Cardiac fibroblast (primary cell): ENCODE results near the gene RAP2B.
A peak's percentile ranks its signal among the peaks of the same experiment; 100 is the strongest.
"Not testable (repeated sequence)": the region's sequence is repeated elsewhere in the genome, so short reads cannot be mapped to it uniquely, and the experiment has no call there.

Experiments used
- DNase-seq, 2 donors: peaks; one replicate each; pipeline versions ENCODE4 v3.0.0 to v3.0.0-alpha.2; 2010; ENCODE audit warnings: low read depth in 2 of 2
- H3K4me3 ChIP-seq, 2 donors: replicated peaks in 1 of 2; 1 replicate in 1 of 2; 2 replicates in 1 of 2; pipeline ENCODE4 v1.5.1; 2011; ENCODE audit warnings: low read depth in 2 of 2, low read length in 2 of 2, mild to moderate bottlenecking in 2 of 2, moderate library complexity in 1 of 2
- TF ChIP-seq, protein P1 (sequence below): IDR thresholded peaks from one replicate; pipeline ENCODE4 v1.5.1; 2011; ENCODE audit warnings: low read depth, mild to moderate bottlenecking, low read length, inconsistent platforms

RAP2B gene

DNA sequence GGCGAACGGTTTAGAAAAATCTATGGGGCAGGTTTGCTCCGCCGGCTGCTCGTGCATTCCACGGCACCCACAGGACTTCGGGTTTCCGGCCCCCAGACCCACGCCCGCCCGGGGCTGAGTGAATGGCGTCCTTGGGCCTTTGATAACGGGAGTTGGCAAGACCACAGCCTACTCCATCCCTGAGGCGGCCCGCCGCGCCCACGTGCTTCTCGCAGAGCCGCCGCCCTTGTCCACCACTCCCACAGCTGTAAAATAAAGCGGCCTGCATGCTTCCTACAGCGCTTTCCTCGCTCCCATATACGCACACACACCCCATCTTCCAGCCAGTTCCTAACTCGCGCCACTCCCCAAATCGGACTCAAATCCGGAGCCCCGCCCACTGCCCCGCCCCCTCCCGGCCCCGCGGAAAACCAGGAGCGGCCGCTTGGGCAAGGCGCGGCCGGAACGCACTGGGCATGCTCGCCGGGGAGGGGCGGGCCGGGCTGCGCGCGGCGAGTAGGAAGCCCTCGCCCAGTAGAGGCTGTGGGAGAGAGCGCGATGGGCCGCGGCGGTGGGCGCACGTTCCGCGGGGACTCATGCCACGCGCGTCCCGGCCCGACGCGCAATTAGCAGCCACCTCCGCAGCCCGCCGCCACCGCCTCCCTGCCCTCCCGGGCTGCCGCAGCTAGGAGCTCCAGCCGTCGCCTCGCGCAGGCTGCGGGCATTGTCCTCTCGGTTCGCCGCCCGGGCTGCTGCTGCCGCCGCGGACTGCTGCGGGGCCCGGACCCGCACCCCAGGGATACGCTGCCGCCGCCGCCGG lies at the start of gene RAP2B:
Gene RAP2B, plus strand, starts transcription at position 513 of the 799 bp plus-strand sequence. CDS start 468 bp downstream, outside the sequence.
- peak within 1 kb of the TSS; percentile 87 to 93 for H3K4me3 ChIP-seq
- TF ChIP-seq, protein P1, sequence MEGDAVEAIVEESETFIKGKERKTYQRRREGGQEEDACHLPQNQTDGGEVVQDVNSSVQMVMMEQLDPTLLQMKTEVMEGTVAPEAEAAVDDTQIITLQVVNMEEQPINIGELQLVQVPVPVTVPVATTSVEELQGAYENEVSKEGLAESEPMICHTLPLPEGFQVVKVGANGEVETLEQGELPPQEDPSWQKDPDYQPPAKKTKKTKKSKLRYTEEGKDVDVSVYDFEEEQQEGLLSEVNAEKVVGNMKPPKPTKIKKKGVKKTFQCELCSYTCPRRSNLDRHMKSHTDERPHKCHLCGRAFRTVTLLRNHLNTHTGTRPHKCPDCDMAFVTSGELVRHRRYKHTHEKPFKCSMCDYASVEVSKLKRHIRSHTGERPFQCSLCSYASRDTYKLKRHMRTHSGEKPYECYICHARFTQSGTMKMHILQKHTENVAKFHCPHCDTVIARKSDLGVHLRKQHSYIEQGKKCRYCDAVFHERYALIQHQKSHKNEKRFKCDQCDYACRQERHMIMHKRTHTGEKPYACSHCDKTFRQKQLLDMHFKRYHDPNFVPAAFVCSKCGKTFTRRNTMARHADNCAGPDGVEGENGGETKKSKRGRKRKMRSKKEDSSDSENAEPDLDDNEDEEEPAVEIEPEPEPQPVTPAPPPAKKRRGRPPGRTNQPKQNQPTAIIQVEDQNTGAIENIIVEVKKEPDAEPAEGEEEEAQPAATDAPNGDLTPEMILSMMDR: no peak
- DNase-seq: peak; percentile 98

DNA sequence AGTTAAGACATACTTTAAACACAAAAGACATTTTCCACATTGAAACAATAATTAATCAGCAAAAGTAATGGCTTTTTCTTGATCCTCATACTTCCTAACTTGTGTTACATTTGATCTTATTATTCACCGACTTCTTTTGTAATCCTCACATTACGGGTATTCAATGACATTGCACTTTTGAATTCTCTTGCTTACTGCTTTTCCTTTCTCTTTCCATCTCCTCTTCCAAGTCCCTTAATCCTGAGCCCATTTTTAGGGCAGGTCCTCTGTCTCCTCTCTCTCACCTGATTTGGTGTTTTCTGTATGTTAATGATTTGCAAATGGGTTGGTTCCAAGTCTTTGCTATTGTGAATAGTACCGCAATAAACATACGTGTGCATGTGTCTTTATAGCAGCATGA lies 48.5 kb upstream of the RAP2B start:
- TF ChIP-seq, protein P1: no peak
- H3K4me3 ChIP-seq: no peak overlapping the region
- no peak for DNase-seq

DNA sequence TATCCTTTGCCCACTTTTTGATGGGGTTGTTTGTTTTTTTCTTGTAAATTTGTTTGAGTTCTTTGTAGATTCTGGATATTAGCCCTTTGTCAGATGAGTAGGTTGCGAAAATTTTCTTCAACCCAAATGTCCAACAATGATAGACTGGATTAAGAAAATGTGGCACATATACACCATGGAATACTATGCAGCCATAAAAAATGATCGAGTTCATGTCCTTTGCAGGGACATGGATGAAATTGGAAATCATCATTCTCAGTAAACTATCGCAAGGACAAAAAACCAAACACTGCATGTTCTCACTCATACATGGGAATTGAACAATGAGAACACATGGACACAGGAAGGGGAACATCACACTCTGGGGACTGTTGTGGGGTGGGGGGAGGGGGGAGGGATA lies 47.8 kb upstream of the RAP2B start:
- DNase-seq, H3K4me3 ChIP-seq: not testable (repeated sequence)

DNA sequence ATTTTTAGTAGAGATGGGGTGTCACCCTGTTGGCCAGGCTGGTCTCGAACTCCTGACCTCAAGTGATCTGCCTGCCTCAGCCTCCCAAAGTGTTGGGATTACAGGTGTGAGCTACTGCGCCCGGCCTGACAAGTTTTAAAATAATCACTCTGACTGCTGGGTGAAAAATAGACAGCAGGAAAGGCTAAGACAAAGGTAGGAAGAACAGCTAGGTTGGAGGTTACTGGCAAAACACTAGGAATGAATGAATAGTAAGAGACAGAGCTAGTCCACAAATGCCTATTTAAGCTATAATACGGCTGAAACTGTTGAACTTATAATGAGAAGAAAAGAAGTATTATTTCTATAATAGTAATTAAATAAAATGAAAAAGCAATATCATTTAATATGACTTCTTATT lies 46.7 kb upstream of the RAP2B start:
- no peak for DNase-seq
- TF ChIP-seq, protein P1: no peak
- no peak overlapping the region for H3K4me3 ChIP-seq

DNA sequence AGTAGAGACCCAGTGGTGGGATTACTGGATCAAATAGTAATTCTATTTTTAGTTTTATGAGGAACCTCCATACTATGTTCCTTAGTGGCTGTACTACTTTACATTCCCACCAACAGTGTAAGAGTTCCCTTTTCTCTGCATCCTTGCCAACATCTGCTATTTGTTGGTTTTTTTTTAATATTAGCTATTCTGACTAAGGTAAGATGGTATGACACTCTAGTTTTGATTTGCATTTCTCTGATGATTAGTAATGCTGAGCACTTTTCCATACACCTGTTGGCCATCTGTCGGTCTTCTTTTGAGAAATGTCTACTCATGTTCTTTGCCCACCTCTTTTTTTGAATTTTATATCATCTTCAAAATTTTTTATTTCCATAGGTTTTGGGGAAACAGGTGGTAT lies 34.2 kb upstream of the RAP2B start:
- no peak overlapping the region for H3K4me3 ChIP-seq
- no peak for DNase-seq
- TF ChIP-seq, protein P1: no peak

DNA sequence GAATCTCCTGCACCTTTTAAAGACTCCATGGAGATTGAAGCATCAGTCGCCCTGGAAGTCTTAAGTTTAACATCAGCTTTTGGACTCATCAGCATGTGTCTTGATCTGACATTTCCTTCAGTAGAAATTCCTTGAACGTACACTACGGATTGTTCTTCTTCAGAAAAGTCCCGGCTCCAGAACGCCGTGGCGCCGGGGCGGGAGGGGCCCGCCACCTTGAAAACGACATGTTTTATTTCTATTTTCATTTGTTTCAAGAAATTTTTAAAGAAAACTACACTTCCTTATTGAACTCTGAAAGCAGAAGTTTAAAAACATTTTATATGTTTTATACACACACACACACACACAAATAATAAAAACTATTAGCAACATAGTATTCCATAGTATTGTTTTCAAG lies 32.6 kb upstream of the RAP2B start:
- no peak for DNase-seq
- H3K4me3 ChIP-seq: no peak overlapping the region
- TF ChIP-seq, protein P1: no peak

DNA sequence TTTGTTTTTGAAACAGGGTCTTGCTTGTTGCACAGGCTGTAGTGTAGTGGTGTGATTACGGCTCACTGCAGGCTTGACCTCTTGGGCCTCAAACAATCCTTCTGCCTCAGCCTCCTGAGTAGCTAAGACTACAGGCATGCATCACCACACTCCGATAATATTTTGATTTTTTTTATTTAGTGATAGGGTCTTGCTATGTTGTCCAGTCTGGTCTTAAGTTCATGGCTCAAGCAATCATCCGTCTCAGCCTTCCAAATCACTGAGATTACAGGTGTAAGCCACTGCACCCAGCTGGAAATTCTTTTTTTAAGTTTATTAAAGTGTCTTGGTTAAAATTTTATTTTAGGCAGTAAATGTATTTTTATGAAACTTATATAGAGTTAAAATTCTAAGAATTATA lies 32.2 kb upstream of the RAP2B start:
- H3K4me3 ChIP-seq: no peak overlapping the region
- TF ChIP-seq, protein P1: no peak
- DNase-seq: no peak
